Neural progenitor cell (in vitro differentiated cells): ENCODE measurements around the gene MATR3. TPM values are rescaled to one million over a fixed set of nuclear protein-coding genes. Genes with fewer than 3 reads are reported as not detected.

Experiments
- DNase-seq: peaks from one replicate; pipeline ENCODE4 v3.0.0-alpha.2; 2016; ENCODE audit warnings: low spot score
- H2AFZ ChIP-seq: fragments of 200-600 bp; sonication (generic); replicated peaks from 2 replicates; pipeline ENCODE4 v1.6.1; 2016; ENCODE audit warnings: antibody characterized with exemption
- H3F3A ChIP-seq: fragments of 200-600 bp; sonication (generic); 2 replicates; pipeline ENCODE4 v1.6.1; 2016; ENCODE audit warnings: antibody characterized with exemption, low read depth
- H3K27ac ChIP-seq: fragments of 200-600 bp; sonication (generic); 2 replicates; pipeline ENCODE4 v1.5.1; 2016; ENCODE audit warnings: mild to moderate bottlenecking
- H3K27me3 ChIP-seq: fragments of 200-600 bp; sonication (generic); 2 replicates; pipeline ENCODE4 v1.6.1; 2016; ENCODE audit warnings: mild to moderate bottlenecking, moderate library complexity
- H3K36me3 ChIP-seq: fragments of 200-600 bp; sonication (generic); 2 replicates; pipeline ENCODE4 v1.5.1; 2016
- H3K4me1 ChIP-seq: fragments of 200-600 bp; sonication (generic); 2 replicates; pipeline ENCODE4 v1.6.1; 2016; ENCODE audit warnings: mixed run types
- H3K4me2 ChIP-seq: fragments of 200-600 bp; sonication (generic); 2 replicates; pipeline ENCODE4 v1.6.1; 2016
- H3K4me3 ChIP-seq: fragments of 200-600 bp; sonication (generic); 2 replicates; pipeline ENCODE4 v1.5.1; 2016
- H3K79me2 ChIP-seq: fragments of 200-600 bp; sonication (generic); 2 replicates; pipeline ENCODE4 v1.6.1; 2016; ENCODE audit warnings: low read depth
- H3K9ac ChIP-seq: fragments of 200-600 bp; sonication (generic); 2 replicates; pipeline ENCODE4 v1.6.1; 2016
- H3K9me3 ChIP-seq: fragments of 200-600 bp; sonication (generic); 2 replicates; pipeline ENCODE4 v1.5.1; 2016; ENCODE audit warnings: low read depth
- H4K20me1 ChIP-seq: fragments of 200-600 bp; sonication (generic); 2 replicates; pipeline ENCODE4 v1.6.1; 2016; ENCODE audit warnings: low read depth
- H3K27ac Mint-ChIP-seq: 3 replicates; pipeline ENCODE4 v1.8.0; 2021; ENCODE audit warnings: mixed read lengths
- H3K27me3 Mint-ChIP-seq: 2 replicates; pipeline ENCODE4 v1.8.0; 2022; ENCODE audit warnings: low read depth, mild to moderate bottlenecking, inconsistent platforms, moderate library complexity, mixed read lengths; ENCODE audit not compliant: insufficient read depth
- H3K36me3 Mint-ChIP-seq: 3 replicates; pipeline ENCODE4 v1.8.0; 2021; ENCODE audit warnings: mixed read lengths
- H3K4me1 Mint-ChIP-seq: 3 replicates; pipeline ENCODE4 v1.8.0; 2021; ENCODE audit warnings: mixed read lengths
- H3K4me3 Mint-ChIP-seq: 3 replicates; pipeline ENCODE4 v1.8.0; 2021; ENCODE audit warnings: mild to moderate bottlenecking, moderate library complexity, mixed read lengths
- H3K9me3 Mint-ChIP-seq: 3 replicates; pipeline ENCODE4 v1.8.0; 2020; ENCODE audit warnings: mixed read lengths
- EZH2 ChIP-seq: fragments of 200-600 bp; sonication (generic); IDR thresholded peaks from 2 replicates; pipeline ENCODE4 v1.6.1; 2017; ENCODE audit warnings: antibody characterized with exemption, mild to moderate bottlenecking, moderate library complexity
- EZH2phosphoT487 ChIP-seq: fragments of 200-600 bp; sonication (generic); IDR thresholded peaks from 2 replicates; pipeline ENCODE4 v1.6.1; 2017; ENCODE audit warnings: antibody characterized with exemption
- small RNA-seq: library from RNA; depleted of rRNA; stranded (forward); fragments of <200 nt; gene quantifications from one replicate; pipeline ENCODE3, GENCODE V24; 2015
- total RNA-seq: library from RNA; depleted of rRNA; stranded (reverse); fragments of >200 nt; gene quantifications from 2 replicates; pipeline ENCODE4 v1.2.3, GENCODE V29; 2015; ENCODE audit warnings: low replicate concordance
- TF ChIP-seq, protein P1 (sequence below): fragments of 200-600 bp; sonication (generic); IDR thresholded peaks from 2 replicates; pipeline ENCODE4 v1.5.1; 2017; ENCODE audit warnings: antibody characterized with exemption, mild to moderate bottlenecking

MATR3 gene
- total RNA-seq, 1 donor from 2014 or later = 1,185 TPM

DNA sequence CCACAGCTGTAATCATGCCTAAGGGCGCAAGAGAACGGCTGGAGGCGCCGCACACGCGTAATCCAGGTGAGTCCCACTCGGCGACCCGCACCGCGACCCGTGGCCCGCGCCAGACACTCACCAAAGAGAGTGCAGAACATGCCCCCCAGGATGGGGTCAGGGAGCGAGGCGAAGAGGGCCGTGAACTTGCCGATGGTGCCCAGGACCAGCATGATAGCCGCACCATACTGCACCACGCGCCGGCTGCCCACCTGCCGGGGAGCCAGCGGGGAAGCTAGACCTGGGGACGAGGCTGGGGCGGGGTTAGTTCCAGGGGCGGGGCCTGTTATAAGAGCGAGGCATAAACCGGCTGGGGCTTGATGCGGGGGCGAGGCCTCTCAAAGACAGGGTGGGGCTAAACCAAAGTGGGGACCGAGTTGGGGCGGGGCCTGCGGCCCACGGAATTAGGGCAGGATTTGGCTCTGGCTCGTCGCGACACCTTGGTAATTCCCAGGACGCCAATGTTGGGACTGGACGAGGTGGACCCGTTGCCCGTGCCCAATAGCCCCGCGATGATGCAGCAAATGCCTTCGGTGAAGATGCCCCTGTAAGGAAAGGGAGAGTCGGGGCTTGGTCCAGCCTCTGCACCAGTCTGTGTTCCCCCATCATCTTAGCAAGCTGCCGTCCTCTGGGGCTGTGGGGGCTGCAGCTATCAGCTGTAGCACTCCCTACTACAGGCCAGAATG is 84.7 kb downstream of the MATR3 start:
- Mint-ChIP-seq H3K9me3 (no peaks in the 10 kb centered on the region), H3K36me3 (peaks cover 4% of the 10 kb centered on the region), H3K4me3 (no peak overlapping the region), H3K27ac (no peak overlapping the region), H3K4me1 (peaks cover 8% of the 10 kb centered on the region), H3K27me3 (peaks cover 7% of the 10 kb centered on the region)
- H3K4me1 ChIP-seq = no peaks in the 10 kb centered on the region
- no peaks in the 10 kb centered on the region for H3K79me2 ChIP-seq
- no peak for DNase-seq
- no peaks in the 10 kb centered on the region for H3K36me3 ChIP-seq
- H3K4me3 ChIP-seq = no peak overlapping the region
- no peak overlapping the region for H3K9ac ChIP-seq
- no peak overlapping the region for H3K27ac ChIP-seq
- H2AFZ ChIP-seq = no peak overlapping the region
- no peak for TF ChIP-seq EZH2phosphoT487
- TF ChIP-seq, protein P1, sequence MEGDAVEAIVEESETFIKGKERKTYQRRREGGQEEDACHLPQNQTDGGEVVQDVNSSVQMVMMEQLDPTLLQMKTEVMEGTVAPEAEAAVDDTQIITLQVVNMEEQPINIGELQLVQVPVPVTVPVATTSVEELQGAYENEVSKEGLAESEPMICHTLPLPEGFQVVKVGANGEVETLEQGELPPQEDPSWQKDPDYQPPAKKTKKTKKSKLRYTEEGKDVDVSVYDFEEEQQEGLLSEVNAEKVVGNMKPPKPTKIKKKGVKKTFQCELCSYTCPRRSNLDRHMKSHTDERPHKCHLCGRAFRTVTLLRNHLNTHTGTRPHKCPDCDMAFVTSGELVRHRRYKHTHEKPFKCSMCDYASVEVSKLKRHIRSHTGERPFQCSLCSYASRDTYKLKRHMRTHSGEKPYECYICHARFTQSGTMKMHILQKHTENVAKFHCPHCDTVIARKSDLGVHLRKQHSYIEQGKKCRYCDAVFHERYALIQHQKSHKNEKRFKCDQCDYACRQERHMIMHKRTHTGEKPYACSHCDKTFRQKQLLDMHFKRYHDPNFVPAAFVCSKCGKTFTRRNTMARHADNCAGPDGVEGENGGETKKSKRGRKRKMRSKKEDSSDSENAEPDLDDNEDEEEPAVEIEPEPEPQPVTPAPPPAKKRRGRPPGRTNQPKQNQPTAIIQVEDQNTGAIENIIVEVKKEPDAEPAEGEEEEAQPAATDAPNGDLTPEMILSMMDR = no peak
- TF ChIP-seq EZH2 = no peak
- no peaks in the 10 kb centered on the region for H4K20me1 ChIP-seq
- peaks cover under 1% of the 10 kb centered on the region for H3F3A ChIP-seq
- H3K27me3 ChIP-seq = no peaks in the 10 kb centered on the region
- no peaks in the 10 kb centered on the region for H3K9me3 ChIP-seq
- no peak overlapping the region for H3K4me2 ChIP-seq

DNA sequence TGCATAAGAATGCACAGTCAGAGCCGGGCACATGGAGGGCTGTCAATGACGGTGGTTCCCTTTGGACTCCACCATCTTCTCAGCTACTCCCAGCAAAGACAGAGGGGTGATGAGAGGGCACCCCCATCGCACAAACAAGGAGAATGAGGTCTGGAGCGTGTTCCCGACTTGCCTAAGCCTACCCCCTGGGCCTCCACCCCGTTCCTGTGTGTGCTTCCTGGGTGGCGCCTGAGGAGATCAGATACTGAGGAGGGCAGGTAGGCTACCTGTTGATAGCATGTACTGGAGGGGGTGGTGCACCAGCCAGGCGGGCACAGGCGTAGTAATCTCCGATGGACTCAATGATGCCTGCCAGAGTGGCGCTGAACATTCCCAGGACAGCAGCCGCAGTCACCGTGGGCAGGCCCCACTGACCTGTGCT is 85.4 kb downstream of the MATR3 start:
- H3K4me3 ChIP-seq = no peak overlapping the region
- no peaks in the 10 kb centered on the region for H3K36me3 ChIP-seq
- no peaks in the 10 kb centered on the region for H3K27me3 ChIP-seq
- H3K4me1 Mint-ChIP-seq = peaks cover 10% of the 10 kb centered on the region
- no peaks in the 10 kb centered on the region for H3K79me2 ChIP-seq
- no peaks in the 10 kb centered on the region for H3K9me3 Mint-ChIP-seq
- no peak overlapping the region for H3K9ac ChIP-seq
- no peak overlapping the region for H2AFZ ChIP-seq
- no peaks in the 10 kb centered on the region for H3K4me1 ChIP-seq
- H4K20me1 ChIP-seq = no peaks in the 10 kb centered on the region
- H3K27ac ChIP-seq = no peak overlapping the region
- H3K27ac Mint-ChIP-seq = no peak overlapping the region
- H3K36me3 Mint-ChIP-seq = peaks cover 3% of the 10 kb centered on the region
- no peak for DNase-seq
- no peaks in the 10 kb centered on the region for H3K9me3 ChIP-seq
- no peaks in the 10 kb centered on the region for H3F3A ChIP-seq
- peaks cover 5% of the 10 kb centered on the region for H3K27me3 Mint-ChIP-seq
- H3K4me3 Mint-ChIP-seq = no peak overlapping the region
- TF ChIP-seq, protein P1 = no peak
- TF ChIP-seq EZH2 = no peak
- no peak for TF ChIP-seq EZH2phosphoT487
- H3K4me2 ChIP-seq = no peak overlapping the region

DNA sequence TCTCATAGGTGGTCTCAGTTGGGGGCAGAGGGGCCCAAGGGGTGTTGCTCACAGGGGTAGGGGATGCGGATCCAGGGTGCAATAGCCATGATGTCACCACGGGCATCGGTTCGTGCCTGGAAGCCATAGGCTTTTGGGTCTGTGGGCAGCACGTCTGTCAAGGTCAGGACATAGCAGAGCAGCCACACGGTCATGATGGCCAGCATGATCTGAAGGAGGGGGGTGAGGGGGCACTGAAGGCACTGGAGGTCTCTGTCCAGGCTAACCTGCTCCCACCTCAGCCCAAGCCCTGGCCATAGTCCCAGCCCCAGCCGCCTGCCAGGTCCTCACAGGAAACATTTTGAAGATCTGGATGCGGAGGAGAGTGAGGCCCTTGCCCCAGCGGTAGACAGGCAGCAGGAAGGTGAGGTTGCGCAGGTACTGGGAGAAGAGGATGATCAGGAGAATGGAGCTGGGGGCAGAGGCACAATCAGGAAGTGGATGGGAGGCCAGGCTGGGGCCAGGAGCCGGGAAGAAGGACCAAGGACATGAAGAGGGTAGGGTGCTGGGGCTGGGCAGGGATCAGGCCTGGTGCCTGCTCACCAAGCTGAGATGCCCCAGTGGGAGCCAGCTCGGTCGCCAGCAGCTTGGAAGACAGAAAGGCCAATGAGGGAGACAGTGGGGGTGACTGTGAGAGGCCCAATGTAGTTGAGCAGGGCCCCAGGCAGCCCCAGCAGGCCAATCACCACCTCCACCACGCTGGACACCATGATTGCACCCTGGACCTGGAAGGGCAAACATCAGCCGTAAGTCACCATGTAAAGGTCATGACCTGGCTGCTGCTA is 86.3 kb downstream of the MATR3 start:
- Histone ChIP-seq H3K4me1 (no peaks in the 10 kb centered on the region), H3K9me3 (no peaks in the 10 kb centered on the region), H3K4me2 (no peak overlapping the region), H4K20me1 (no peaks in the 10 kb centered on the region), H3K27ac (no peak overlapping the region), H3K36me3 (no peaks in the 10 kb centered on the region), H3K9ac (no peak overlapping the region), H3K27me3 (no peaks in the 10 kb centered on the region), H3K4me3 (no peak overlapping the region), H3F3A (no peaks in the 10 kb centered on the region), H2AFZ (no peak overlapping the region), H3K79me2 (no peaks in the 10 kb centered on the region)
- H3K4me3 Mint-ChIP-seq = no peak overlapping the region
- H3K4me1 Mint-ChIP-seq = peaks cover 12% of the 10 kb centered on the region
- DNase-seq = no peak
- TF ChIP-seq EZH2 (no peak), EZH2phosphoT487 (no peak)
- TF ChIP-seq, protein P1 = no peak
- H3K27me3 Mint-ChIP-seq = peaks cover 4% of the 10 kb centered on the region
- H3K36me3 Mint-ChIP-seq = peaks cover 2% of the 10 kb centered on the region
- no peaks in the 10 kb centered on the region for H3K9me3 Mint-ChIP-seq
- H3K27ac Mint-ChIP-seq = peak overlapping the region; percentile 86

Small RNA genes within 50 kb of the gene (small RNA-seq; reads per million reads assigned to genes)
- gene RNA5SP195 = not detected
- gene SNORA74A = 14.7 reads per million, percentile 96 among the genes with 10 or more reads in this experiment
- gene SNORA74D = 120 reads per million, percentile 98 among the genes with 10 or more reads in this experiment

Other genes with a start within 250 kb of the MATR3 start
- 5.5 and 9.7 TPM in 2 replicates for gene SIL1, start 95.4 kb upstream of the MATR3 start, total RNA-seq
- 115 and 201 TPM in 2 replicates for gene PAIP2, start 48.1 kb downstream of the MATR3 start, total RNA-seq
- not detected in 2 replicates for gene SLC23A1, start 89.6 kb downstream of the MATR3 start, total RNA-seq
- gene MZB1, start 96.2 kb downstream of the MATR3 start, total RNA-seq = 0.53 TPM in 1 of 2 replicates, not detected in the other
- gene PROB1, start 101.4 kb downstream of the MATR3 start, total RNA-seq = 0.67 and 2.6 TPM in 2 replicates
- 15.2 and 15.7 TPM in 2 replicates for gene SPATA24, start 110.3 kb downstream of the MATR3 start, total RNA-seq
- gene DNAJC18, start 145.8 kb downstream of the MATR3 start, total RNA-seq = 13.7 and 21.7 TPM in 2 replicates
- not detected in 2 replicates for gene ECSCR, start 169.0 kb downstream of the MATR3 start, total RNA-seq
- gene SMIM33, start 177.3 kb downstream of the MATR3 start, total RNA-seq = not detected in 2 replicates
- gene STING1, start 189.0 kb downstream of the MATR3 start, total RNA-seq = 0.07 and 0.19 TPM in 2 replicates